ENCODE results near the gene RAPGEF1.

The RAPGEF1 gene

DNA sequence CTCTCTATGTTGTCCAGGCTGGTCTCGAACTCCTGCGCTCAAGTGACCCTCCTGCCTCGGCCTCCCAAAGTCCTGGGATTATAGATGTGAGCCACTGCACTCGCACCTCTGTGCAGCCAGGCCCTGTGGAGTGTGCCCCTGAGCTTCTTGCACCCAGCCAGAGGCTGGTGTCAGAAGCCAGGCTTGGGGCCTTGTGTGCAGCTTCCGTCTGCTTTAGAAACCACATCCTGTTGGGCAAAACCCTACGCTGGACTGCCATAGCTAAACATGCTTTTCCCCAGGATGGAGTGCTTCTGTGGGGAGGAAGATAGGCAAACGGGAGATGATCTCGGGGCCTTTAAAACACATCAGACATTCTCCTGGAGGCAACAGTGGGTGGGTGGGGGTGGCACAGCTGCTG is 154.5 kb downstream of the RAPGEF1 start:
- no peak overlapping the region for H3K4me3 ChIP-seq (ENCODE audit: low read depth, low read length)
- CTCF ChIA-PET: interaction anchor here (1.4 to 2.2 kb wide), 2 partner anchors 9 to 155 kb away, joined by 4 to 18 read pairs; partner anchors contain the start of gene RAPGEF1
- TF ChIP-seq, protein P1, sequence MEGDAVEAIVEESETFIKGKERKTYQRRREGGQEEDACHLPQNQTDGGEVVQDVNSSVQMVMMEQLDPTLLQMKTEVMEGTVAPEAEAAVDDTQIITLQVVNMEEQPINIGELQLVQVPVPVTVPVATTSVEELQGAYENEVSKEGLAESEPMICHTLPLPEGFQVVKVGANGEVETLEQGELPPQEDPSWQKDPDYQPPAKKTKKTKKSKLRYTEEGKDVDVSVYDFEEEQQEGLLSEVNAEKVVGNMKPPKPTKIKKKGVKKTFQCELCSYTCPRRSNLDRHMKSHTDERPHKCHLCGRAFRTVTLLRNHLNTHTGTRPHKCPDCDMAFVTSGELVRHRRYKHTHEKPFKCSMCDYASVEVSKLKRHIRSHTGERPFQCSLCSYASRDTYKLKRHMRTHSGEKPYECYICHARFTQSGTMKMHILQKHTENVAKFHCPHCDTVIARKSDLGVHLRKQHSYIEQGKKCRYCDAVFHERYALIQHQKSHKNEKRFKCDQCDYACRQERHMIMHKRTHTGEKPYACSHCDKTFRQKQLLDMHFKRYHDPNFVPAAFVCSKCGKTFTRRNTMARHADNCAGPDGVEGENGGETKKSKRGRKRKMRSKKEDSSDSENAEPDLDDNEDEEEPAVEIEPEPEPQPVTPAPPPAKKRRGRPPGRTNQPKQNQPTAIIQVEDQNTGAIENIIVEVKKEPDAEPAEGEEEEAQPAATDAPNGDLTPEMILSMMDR (IDR thresholded peaks at IDR 0.05; ENCODE audit: insufficient read depth, low read length, missing control alignments): no peak
- no peak for DNase-seq (ENCODE audit: low read depth, low spot score)
- POLR2A ChIA-PET: no interaction called here

GRCh38 chr9:131584858-131585257 is 155.0 kb downstream of the RAPGEF1 start:
- DNase-seq (ENCODE audit: low read depth, low spot score): no peak
- TF ChIP-seq, protein P1 (IDR thresholded peaks at IDR 0.05; ENCODE audit: insufficient read depth, low read length, missing control alignments): no peak
- POLR2A ChIA-PET: no interaction called here
- CTCF ChIA-PET: interaction anchor here (1.4 to 2.2 kb wide), 2 partner anchors 10 to 156 kb away, joined by 4 to 18 read pairs; partner anchors contain the start of gene RAPGEF1
- H3K4me3 ChIP-seq (ENCODE audit: low read depth, low read length): no peak overlapping the region

GRCh38 chr9:131583836-131584555 is 155.9 kb downstream of the RAPGEF1 start:
- POLR2A ChIA-PET: no interaction called here
- TF ChIP-seq, protein P1 (IDR thresholded peaks at IDR 0.05; ENCODE audit: insufficient read depth, low read length, missing control alignments): no peak
- CTCF ChIA-PET: interaction anchor here (2.2 kb wide), 1 partner anchor 156 kb away, joined by 18 read pairs; the partner anchor contains the start of gene RAPGEF1
- no peak for DNase-seq (ENCODE audit: low read depth, low spot score)
- H3K4me3 ChIP-seq (ENCODE audit: low read depth, low read length): no peak overlapping the region

- DNase-seq (ENCODE audit: low read depth, low spot score): no peak
- H3K4me3 ChIP-seq (ENCODE audit: low read depth, low read length): no peak overlapping the region
- ChIA-PET CTCF (no interaction called here), POLR2A (no interaction called here)
- TF ChIP-seq, protein P1 (IDR thresholded peaks at IDR 0.05; ENCODE audit: insufficient read depth, low read length, missing control alignments): no peak
Observed at GRCh38 chr9:131583337-131583645, 156.6 kb downstream of the RAPGEF1 start.

GRCh38 chr9:131582466-131583336 is 157.2 kb downstream of the RAPGEF1 start:
- ChIA-PET CTCF (no interaction called here), POLR2A (no interaction called here)
- TF ChIP-seq, protein P1 (IDR thresholded peaks at IDR 0.05; ENCODE audit: insufficient read depth, low read length, missing control alignments): no peak
- H3K4me3 ChIP-seq (ENCODE audit: low read depth, low read length): no peak overlapping the region
- DNase-seq (ENCODE audit: low read depth, low spot score): no peak

- CTCF ChIA-PET: no interaction called here
- POLR2A ChIA-PET: no interaction called here
- no peak for DNase-seq (ENCODE audit: low read depth, low spot score)
- H3K4me3 ChIP-seq (ENCODE audit: low read depth, low read length): no peak overlapping the region
- TF ChIP-seq, protein P1 (IDR thresholded peaks at IDR 0.05; ENCODE audit: insufficient read depth, low read length, missing control alignments): no peak
Observed at GRCh38 chr9:131582056-131582455, 157.8 kb downstream of the RAPGEF1 start.
